ENCODE results near the gene DDX39A. TPM values are rescaled to one million over a fixed set of nuclear protein-coding genes. Genes with fewer than 3 reads are reported as not detected.

Gene DDX39A
- total RNA-seq, result 32.1 TPM

DNA sequence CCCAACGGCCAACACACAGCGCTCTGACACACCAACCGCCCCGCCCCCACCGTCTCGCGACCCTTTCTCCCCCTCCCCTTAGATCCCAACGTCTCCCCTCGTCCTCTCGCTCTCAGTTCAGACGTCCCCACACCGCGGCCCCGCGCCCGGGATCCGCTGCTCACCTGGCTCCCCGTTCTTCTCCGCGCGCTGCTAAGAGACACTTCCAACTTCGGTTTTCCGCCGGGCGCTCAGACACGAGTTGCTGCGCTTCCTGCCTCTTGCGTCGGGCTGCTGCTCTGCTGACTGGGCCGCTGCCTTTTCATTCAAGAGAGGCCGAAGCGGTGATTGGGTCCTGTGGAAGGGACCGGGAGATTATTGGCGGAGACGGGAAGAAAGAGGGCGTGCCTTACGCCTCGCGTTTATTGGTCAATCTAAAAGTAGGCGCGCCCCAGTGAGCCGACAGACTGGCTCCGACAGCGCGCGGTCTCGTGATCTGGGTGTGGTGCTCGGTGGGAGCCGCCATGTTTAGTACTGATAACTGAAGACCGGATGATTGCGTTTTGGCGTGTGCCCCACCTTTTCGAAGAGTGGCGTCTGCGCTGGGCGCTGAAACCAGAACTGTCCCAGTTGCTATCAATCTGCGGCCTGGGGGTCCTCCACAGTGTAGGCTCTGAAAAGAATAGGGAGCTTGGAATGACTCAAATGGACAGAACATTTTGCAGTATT lies at the start of gene DDX39A:
TSS of gene DDX39A (minus strand) at position 236 of the 708 bp plus-strand sequence. CDS start 6,121 bp downstream, outside the sequence.

DNA sequence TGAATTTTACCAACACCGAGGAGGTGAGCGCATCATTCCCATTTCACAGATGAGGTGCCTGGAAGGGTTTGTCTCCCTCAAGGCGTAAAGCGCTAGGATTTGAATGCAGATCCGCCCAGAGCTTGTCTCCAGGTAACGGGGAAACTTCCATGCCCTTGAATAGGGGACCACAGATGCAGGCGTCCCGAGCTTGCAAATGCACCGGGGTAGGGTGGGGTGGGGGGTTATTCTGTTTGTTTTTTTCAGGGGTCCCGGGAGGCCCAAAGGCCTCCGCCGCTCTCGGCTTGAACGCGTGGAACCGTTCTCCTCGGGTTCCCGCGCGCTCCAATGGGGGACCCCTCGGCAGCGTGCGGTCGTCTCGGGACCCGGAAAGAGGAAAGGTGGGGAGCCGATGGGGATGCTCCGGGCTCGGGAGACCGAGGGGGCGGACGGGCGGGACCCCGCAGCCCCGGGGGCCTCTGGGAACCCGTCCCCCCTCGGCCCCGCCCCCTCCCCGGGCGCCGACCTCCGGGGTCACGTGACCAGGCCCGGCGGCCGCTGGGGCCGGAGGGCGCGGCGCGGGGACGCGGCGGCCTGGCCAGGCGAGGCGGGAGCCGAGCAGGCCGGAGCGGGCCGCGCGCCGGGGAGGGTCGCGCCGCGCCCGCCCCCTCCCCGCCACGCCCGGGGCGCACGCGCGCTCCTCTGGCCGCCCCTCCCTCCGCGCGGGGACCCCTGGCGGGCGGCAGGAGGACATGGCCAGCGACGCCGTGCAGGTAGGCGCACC lies 13.8 kb upstream of the DDX39A start, which contains the start of gene PKN1:
TSS of gene PKN1 (plus strand) at position 516 of the 763 bp plus-strand sequence. CDS start at position 732, 216 bp downstream.

Other genes with a start within 250 kb of the DDX39A start
- 95.7 TPM for gene ADGRL1, start 213.2 kb downstream of the DDX39A start, total RNA-seq
- gene ADGRE5, start 37.9 kb downstream of the DDX39A start, total RNA-seq, result 2.3 TPM
- gene PKN1, start 14.0 kb upstream of the DDX39A start, total RNA-seq, result 69.9 TPM
- gene PTGER1, start 56.0 kb upstream of the DDX39A start, total RNA-seq, result 0.69 TPM
- gene GIPC1, start 76.8 kb upstream of the DDX39A start, total RNA-seq, result 45.0 TPM
- 49.4 TPM for gene DNAJB1, start 99.1 kb upstream of the DDX39A start, total RNA-seq
- 22.8 TPM for gene TECR, start 110.3 kb upstream of the DDX39A start, total RNA-seq
- 169 TPM for gene NDUFB7, start 152.7 kb upstream of the DDX39A start, total RNA-seq
- gene CLEC17A, start 163.7 kb upstream of the DDX39A start, total RNA-seq, result 0.46 TPM